AG20443 (cell line): ENCODE data around the gene RELCH.
A peak's percentile ranks its signal among the peaks of the same experiment; 100 is the strongest.

Experiments
- DNase-seq: peaks from one replicate; pipeline ENCODE4 v3.0.0; 2012; ENCODE audit warnings: low spot score, mixed read lengths

Gene RELCH

DNA sequence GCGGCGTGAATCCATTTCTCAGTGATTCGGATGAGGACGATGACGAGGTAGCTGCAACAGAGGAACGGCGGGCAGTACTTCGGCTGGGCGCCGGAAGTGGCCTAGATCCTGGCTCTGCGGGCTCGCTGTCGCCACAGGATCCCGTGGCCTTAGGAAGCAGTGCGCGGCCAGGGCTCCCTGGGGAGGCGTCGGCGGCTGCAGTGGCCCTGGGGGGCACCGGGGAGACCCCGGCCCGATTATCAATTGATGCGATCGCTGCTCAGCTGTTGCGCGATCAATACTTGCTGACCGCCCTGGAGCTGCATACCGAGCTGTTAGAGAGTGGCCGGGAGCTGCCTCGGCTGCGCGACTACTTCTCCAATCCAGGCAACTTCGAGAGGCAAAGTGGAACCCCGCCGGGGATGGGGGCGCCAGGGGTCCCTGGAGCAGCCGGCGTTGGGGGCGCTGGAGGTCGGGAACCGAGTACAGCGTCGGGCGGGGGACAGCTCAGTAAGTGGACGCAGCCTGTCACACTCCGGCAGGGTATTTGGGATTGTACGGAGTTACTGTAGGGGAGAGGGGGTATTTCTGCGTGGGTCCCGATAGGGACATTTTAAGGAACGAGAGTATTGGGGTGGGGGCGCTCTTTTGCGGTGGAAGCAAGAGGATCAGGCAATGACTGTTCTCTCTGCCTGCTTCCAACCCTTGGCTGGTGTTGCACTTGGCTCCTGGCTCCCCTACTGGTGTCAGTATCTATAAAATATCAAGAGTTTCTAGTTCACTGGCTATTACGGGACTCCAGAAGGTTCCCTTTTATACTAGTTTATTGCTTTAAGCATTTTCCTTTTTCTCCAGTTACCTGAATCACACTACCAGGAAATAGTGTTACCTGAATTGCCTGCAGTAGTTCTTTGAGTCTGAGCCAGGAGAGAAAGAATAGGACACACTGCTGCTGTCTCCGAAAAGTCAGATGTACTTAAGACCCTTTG, 772 bp downstream of the RELCH start:
- peak; percentile 35 for DNase-seq

DNA sequence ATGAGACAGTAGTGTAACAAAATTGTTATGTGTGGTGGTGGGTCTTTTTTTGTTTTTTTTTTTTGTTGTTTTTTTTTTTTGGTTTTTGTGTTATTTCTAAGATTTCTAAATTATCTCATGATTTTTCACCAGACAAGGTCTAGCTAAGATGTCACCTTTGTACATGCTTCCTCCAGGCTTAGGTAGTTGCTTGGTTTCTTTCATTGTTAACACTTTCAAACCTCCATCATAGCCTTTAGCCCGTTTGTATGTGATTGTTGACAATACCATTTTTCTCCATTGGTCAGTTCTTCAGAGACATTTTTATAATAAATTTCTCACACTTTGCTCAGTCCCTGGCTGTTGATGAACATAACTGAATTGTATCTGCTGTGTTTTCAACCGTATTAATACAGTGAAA, 2.2 kb downstream of the RELCH start:
- DNase-seq = no peak

GRCh38 chr18:62196079-62196478, 9.0 kb downstream of the RELCH start:
- no peak for DNase-seq

GRCh38 chr18:62196980-62197379, 9.9 kb downstream of the RELCH start:
- DNase-seq = no peak

DNA sequence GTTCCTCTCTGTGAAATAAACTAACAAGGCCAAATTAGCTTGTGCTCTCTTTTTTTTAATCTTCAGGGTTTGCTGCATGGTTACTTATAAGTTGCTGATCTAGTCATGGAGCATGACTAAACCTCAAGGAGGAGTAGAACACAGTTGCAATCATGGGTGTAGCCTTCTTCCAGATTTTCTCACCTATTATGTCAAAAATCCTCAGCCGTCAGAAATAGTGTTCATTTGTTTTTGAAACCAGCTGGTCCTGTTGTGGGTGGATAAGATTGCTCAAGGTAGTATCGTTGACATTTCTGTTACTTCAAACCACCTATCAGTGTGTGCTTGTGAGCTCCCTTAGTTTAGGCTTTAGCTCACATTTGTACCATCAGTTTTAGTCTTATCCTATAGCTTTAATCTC, 11.2 kb downstream of the RELCH start:
- DNase-seq = no peak

DNA sequence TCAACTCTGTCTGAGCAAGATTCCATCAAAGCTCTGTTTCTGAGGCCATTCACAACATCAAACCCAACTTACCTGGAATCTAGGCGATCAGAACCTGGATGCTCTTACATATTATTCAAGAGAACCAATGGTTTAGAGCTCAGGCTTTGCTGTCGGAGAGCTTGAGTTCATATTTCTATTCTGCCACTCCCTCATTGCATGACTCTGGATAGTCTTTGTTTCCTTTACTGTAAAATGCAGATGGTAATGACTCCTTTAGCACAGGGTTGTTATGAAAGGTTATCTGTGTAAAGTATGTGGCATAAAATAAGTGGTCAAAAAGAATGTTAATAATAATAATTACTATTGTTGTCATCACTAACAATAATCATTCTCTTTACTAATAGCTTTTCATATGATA, 12.6 kb downstream of the RELCH start:
- DNase-seq = no peak

DNA sequence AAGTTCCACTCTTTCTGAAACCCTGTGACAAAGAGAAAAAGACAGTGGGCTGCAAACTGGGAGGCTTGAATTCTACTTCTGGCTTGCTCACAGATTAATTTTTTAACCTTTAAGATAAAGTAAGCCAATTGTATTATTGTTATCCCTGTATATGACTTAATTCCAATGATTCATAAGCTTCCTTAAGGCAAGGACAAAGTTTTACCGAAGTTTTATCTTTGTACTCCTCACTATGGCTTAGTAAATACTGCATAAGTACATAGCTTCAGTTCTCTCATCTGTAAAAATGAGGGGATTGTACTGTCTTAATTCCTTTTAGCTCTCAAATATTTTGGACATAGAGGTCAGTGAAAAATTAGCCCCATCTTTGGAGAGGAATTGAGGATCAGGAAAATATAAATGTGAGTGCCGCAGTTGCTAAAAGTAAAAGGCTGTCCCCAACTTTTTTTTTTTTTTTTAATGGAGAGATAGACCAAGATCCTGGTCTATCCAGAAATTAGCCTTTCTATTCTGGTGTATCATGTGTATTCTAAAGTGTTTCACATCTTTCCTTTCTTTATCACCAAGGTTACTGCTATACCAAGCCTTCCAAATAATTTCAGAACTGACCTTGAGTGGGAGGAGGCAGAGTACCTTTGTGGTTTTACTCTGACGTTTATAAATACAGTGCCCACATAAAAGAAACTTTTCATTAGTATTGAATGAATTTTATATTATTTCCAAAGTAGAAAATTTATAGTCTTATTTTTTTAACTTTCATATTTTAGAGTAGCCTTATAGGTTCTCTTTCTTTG, 13.3 kb downstream of the RELCH start:
- no peak for DNase-seq

- no peak for DNase-seq
Observed at GRCh38 chr18:62201870-62202269, 14.8 kb downstream of the RELCH start.

GRCh38 chr18:62205824-62206223, 18.8 kb downstream of the RELCH start:
- DNase-seq = no peak

GRCh38 chr18:62206593-62206992, 19.5 kb downstream of the RELCH start:
- DNase-seq = no peak

- DNase-seq = no peak
Observed at GRCh38 chr18:62209046-62209445, 22.0 kb downstream of the RELCH start.

DNA sequence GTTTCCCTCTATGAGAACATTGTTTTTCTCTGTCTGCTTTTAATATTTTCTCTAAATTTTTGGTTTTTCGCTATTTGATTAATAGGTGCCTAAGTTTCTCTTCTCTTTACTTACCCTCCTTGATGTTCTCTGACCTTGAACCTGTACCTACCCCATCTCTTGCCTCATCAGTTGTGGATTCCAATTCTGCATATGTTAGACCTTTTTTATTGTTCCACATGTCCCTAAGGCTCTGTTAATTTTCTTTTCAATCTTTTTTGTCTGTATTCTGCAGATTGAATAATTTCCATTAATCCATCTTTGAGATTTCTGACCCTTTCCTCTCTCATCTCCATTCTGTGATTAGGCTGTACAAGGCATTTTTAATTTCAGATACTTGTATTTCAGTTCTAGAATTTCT, 23.1 kb downstream of the RELCH start:
- no peak for DNase-seq

- DNase-seq = no peak
Observed at GRCh38 chr18:62211325-62211828, 24.3 kb downstream of the RELCH start.

GRCh38 chr18:62214790-62215189, 27.7 kb downstream of the RELCH start:
- no peak for DNase-seq

- no peak for DNase-seq
Observed at GRCh38 chr18:62224229-62224628, 37.2 kb downstream of the RELCH start.

DNA sequence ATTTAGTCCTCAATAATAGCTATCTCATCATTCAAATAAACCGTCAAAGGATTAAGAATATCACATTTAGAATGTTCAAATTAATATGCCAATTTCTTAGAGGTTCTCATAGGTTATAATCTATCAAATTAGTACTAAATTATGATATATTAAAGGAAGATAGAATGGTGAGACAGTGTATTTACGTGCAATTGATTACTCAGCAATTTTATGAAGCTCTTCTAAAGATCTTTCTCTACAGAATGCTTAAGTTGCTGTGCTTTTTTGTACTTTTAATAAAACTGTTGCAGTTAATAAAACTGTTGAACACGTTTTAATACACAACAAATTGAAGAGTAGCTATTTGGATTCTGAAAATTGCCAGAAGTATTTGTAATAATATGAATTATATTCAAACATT, 39.0 kb downstream of the RELCH start:
- no peak for DNase-seq

- no peak for DNase-seq
Observed at GRCh38 chr18:62236252-62236651, 49.2 kb downstream of the RELCH start.

GRCh38 chr18:62239475-62239874, 52.4 kb downstream of the RELCH start:
- DNase-seq = no peak

DNA sequence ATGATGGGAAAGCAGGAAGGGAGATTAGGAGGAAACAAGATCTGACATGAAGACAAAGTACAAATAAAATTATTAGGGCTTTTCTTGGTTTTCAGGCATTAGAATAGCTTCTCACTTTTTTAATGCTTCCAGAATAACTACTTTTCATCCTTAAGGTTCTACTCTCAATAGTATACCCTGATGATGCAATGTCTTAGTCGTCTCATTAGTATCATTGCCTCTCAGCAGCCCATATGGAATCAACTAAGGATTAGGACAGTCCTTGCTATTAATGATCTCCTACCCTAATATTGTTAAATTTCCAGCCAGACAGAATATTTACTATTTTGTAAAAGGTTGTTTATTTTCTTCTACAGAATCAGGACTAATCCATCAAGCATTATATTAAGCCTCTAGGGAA, 55.9 kb downstream of the RELCH start:
- no peak for DNase-seq

DNA sequence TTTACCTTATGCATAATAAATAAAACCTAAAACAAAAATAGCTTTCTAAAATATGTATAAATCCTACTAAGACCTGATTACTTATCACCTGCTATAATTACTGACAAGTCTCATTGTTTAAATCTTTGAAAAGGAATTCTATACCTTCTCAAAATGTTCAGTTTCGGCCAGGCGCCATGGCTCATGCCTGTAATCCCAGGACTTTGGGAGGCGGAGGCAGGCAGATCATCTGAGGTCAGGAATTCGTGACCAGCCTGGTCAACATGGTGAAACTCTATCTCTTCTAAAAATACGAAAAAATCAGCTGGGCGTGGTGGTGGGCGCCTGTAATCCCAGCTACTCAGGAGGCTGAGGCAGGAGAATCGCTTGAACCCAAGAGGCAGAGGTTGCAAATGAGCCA, 58.1 kb downstream of the RELCH start:
- no peak for DNase-seq

GRCh38 chr18:62245699-62246098, 58.6 kb downstream of the RELCH start:
- DNase-seq = no peak

GRCh38 chr18:62248313-62248712, 61.3 kb downstream of the RELCH start:
- DNase-seq = no peak
